ENCODE measurements around the gene PKNOX2. TPM values are rescaled to one million over a fixed set of nuclear protein-coding genes. Genes with fewer than 3 reads are reported as not detected.

PKNOX2 gene
- total and polyA plus RNA-seq, 2 of the 4 experiments (the other 2 are of a cell fraction), result 0.72 to 2.3 TPM

DNA sequence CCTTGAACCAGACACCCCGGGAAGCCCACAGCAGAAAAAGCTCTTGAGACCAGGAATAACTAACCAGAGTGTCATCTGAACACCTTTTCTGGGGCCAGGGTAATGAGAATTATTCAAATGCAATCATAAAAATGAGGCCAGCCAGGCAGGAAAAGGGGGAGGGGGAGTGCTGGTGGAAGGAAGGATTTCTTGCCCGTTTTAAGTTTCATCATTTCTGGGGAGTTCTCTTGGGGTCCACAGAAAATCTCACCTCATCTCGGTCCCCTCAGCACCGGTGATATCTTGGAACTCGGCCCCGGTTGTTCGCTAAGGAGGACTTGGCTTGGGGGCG, 495 bp upstream of the PKNOX2 start:
- ChIA-PET CTCF (interaction anchor here (1.5 to 2.2 kb wide), 3 partner anchors 16 to 182 kb away, joined by 4 to 8 read pairs (median 4); no protein-coding TSS in a partner anchor), POLR2A (ENCODE audit: unreplicated experiment) (no interaction called here)
- H3K4me2 ChIP-seq (ENCODE audit: low read depth, low read length), result peak overlapping the region; percentile 72; the same call in 1 of the 2 replicates
- no peaks in the 10 kb centered on the region for H4K20me1 ChIP-seq (ENCODE audit: insufficient read depth, low read length)
- 0 out of 4 replicates have a peak, but pooled peaks cover 0 to 2% of the 10 kb centered on the region in 2 experiments for H3K79me1 ChIP-seq (ENCODE audit: low read depth in 1 of 2, low read length in 2 of 2)
- DNase-seq, result no peak
- TF ChIP-seq POLR2A (IDR thresholded peaks at IDR 0.05; ENCODE audit: low read depth, low read length) (no peak), CEBPB (IDR thresholded peaks at IDR 0.05; ENCODE audit: low read depth, low read length) (no peak), FOS (IDR thresholded peaks at IDR 0.05; ENCODE audit: low read depth, low read length) (no peak), RAD21 (IDR thresholded peaks at IDR 0.05; ENCODE audit: low read length) (no peak), NFE2L2 (IDR thresholded peaks at IDR 0.05; ENCODE audit: low read depth, low read length) (no peak), RFX5 (IDR thresholded peaks at IDR 0.05; ENCODE audit: low read depth, low read length) (no peak), MAZ (IDR thresholded peaks at IDR 0.05; ENCODE audit: borderline replicate concordance, low read depth, low read length) (no peak), MXI1 (IDR thresholded peaks at IDR 0.05; ENCODE audit: borderline replicate concordance, low read depth, low read length) (no peak), MAFK (IDR thresholded peaks at IDR 0.05; ENCODE audit: low read depth, low read length) (no peak)
- TF ChIP-seq, protein P1, sequence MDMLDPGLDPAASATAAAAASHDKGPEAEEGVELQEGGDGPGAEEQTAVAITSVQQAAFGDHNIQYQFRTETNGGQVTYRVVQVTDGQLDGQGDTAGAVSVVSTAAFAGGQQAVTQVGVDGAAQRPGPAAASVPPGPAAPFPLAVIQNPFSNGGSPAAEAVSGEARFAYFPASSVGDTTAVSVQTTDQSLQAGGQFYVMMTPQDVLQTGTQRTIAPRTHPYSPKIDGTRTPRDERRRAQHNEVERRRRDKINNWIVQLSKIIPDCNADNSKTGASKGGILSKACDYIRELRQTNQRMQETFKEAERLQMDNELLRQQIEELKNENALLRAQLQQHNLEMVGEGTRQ (IDR thresholded peaks at IDR 0.05; ENCODE audit: low read depth, low read length), result no peak
- TF ChIP-seq, protein P2, sequence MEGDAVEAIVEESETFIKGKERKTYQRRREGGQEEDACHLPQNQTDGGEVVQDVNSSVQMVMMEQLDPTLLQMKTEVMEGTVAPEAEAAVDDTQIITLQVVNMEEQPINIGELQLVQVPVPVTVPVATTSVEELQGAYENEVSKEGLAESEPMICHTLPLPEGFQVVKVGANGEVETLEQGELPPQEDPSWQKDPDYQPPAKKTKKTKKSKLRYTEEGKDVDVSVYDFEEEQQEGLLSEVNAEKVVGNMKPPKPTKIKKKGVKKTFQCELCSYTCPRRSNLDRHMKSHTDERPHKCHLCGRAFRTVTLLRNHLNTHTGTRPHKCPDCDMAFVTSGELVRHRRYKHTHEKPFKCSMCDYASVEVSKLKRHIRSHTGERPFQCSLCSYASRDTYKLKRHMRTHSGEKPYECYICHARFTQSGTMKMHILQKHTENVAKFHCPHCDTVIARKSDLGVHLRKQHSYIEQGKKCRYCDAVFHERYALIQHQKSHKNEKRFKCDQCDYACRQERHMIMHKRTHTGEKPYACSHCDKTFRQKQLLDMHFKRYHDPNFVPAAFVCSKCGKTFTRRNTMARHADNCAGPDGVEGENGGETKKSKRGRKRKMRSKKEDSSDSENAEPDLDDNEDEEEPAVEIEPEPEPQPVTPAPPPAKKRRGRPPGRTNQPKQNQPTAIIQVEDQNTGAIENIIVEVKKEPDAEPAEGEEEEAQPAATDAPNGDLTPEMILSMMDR (conservative IDR thresholded peaks at IDR 0.05; ENCODE audit: low read depth, low read length), result no peak
- TF ChIP-seq, protein P3, sequence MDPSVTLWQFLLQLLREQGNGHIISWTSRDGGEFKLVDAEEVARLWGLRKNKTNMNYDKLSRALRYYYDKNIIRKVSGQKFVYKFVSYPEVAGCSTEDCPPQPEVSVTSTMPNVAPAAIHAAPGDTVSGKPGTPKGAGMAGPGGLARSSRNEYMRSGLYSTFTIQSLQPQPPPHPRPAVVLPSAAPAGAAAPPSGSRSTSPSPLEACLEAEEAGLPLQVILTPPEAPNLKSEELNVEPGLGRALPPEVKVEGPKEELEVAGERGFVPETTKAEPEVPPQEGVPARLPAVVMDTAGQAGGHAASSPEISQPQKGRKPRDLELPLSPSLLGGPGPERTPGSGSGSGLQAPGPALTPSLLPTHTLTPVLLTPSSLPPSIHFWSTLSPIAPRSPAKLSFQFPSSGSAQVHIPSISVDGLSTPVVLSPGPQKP (IDR thresholded peaks at IDR 0.05; ENCODE audit: borderline replicate concordance, low read depth, low read length), result no peak
- H3K23ac ChIP-seq (ENCODE audit: low read depth, low read length), result peak overlapping the region; percentile 57; the same call in 1 of the 2 replicates
- no peak overlapping the region; the same call in 1 of the 2 replicates for H3K18ac ChIP-seq (ENCODE audit: low read depth, low read length)
- H3K9me3 ChIP-seq (ENCODE audit: control insufficient read depth, insufficient read depth, low read length), result no peaks in the 10 kb centered on the region
- H4K91ac ChIP-seq (ENCODE audit: insufficient read depth, low read depth, low read length), result no peak overlapping the region
- no peak for ATAC-seq (ENCODE audit: low read depth)
- peak overlapping the region; percentile 53; the same call in 1 of the 2 replicates for H3K27ac ChIP-seq (ENCODE audit: insufficient read depth, low read length)
- no peaks in the 10 kb centered on the region for H3K36me3 ChIP-seq (ENCODE audit: control insufficient read depth, insufficient read depth, low read length)
- peak overlapping the region; percentile 73 for H2BK120ac ChIP-seq (ENCODE audit: low read depth, low read length)
- H3K27me3 ChIP-seq (ENCODE audit: control insufficient read depth, insufficient read depth, low read length), result peaks cover 2% of the 10 kb centered on the region; the same call in 1 of the 2 replicates
- peak overlapping the region; percentile 87 for H2AFZ ChIP-seq (replicated peaks; ENCODE audit: low read length, poor library complexity)
- H3K56ac ChIP-seq (ENCODE audit: extremely low read depth, insufficient read depth, low read length), result no peak overlapping the region; the same call in 1 of the 2 replicates
- H4K5ac ChIP-seq (ENCODE audit: low read depth, low read length), result no peak overlapping the region; the same call in 1 of the 2 replicates
- no peak overlapping the region for H2AK9ac ChIP-seq (replicated peaks; ENCODE audit: low read depth, low read length, poor library complexity)
- no peak overlapping the region for H3K4me3 ChIP-seq (ENCODE audit: insufficient read depth, low read depth, low read length)
- H2BK15ac ChIP-seq (ENCODE audit: low read depth, low read length), result no peak overlapping the region
- 0 out of 2 replicates have a peak overlapping the region, but pooled peaks have one; percentile 43 for H3K14ac ChIP-seq (replicated peaks; ENCODE audit: low read depth, low read length)
- no TSS peak for BruUV-seq (replicated peaks)
- peaks cover 4% of the 10 kb centered on the region for H3K4me1 ChIP-seq (ENCODE audit: control insufficient read depth, insufficient read depth, low read length)
- H2BK20ac ChIP-seq (ENCODE audit: low read depth, low read length), result no peak overlapping the region
- dilution Hi-C loops (cut with HindIII; ENCODE audit: low sequenced_read_pairs, unreplicated experiment) (no loop called here), in situ Hi-C loops (cut with MboI; ENCODE audit: low sequenced_read_pairs) (loop anchor here (5.0 to 10.0 kb wide), 2 partner anchors 183 to 241 kb away; no protein-coding TSS in a partner anchor), intact Hi-C loops (cut with micrococcal nuclease) (loop anchor here (1.0 kb wide), 3 partner anchors 99 to 241 kb away; no protein-coding TSS in a partner anchor)
- no peak overlapping the region for H2BK5ac ChIP-seq (ENCODE audit: low read depth, low read length, poor library complexity, severe bottlenecking)
- H3K4ac ChIP-seq (ENCODE audit: low read depth, low read length), result 0 out of 2 replicates have a peak overlapping the region, but pooled peaks have one; percentile 38
- H3K9me1 ChIP-seq (ENCODE audit: insufficient read depth, low read length), result no peaks in the 10 kb centered on the region
- H3K9ac ChIP-seq (ENCODE audit: low read depth, low read length), result peak overlapping the region; percentile 66; the same call in 1 of the 2 replicates
- no CpG with 5 or more reads among the region's 8 CpGs for WGBS, 2 experiments (ENCODE audit: extremely low coverage in 2 of 2, insufficient read length in 1 of 2)
- H2AK5ac ChIP-seq (ENCODE audit: low read depth, low read length), result no peak overlapping the region
- H4K8ac ChIP-seq (ENCODE audit: low read depth in 2 of 2, low read length in 2 of 2), result no peak overlapping the region; a peak in 1 of 4 replicates

Measured in IMR-90 (cell line).